ENCODE measurements around the gene ZBTB12. TPM values are rescaled to one million over a fixed set of nuclear protein-coding genes. Genes with fewer than 3 reads are reported as not detected.

ZBTB12 gene
- total and polyA plus RNA-seq, 2 of the 8 experiments (the other 6 are each of a cell fraction or from before 2014, with no cell fraction given), result 20.7 to 40.8 TPM

- no peak for TF ChIP-seq CHD7 (IDR thresholded peaks at IDR 0.05; ENCODE audit: insufficient replicate concordance, low read length)
- no peak for TF ChIP-seq ASH2L (IDR thresholded peaks at IDR 0.05; ENCODE audit: low read length)
- TF ChIP-seq HDAC2 (IDR thresholded peaks at IDR 0.05; ENCODE audit: borderline replicate concordance in 1 of 2, low read depth in 2 of 2, low read length in 2 of 2), result no peak
- no peak for TF ChIP-seq POLR2AphosphoS5 (IDR thresholded peaks at IDR 0.05; ENCODE audit: low read depth, low read length)
- TF ChIP-seq BACH1 (IDR thresholded peaks at IDR 0.05; ENCODE audit: low read length), result no peak
- TF ChIP-seq ATF3 (IDR thresholded peaks at IDR 0.05; ENCODE audit: insufficient read depth, low read depth, low read length), result no peak
- no peak for TF ChIP-seq POU5F1 (IDR thresholded peaks at IDR 0.05; ENCODE audit: low read depth, low read length)
Observed at GRCh38 chr6:31877651-31878161, 24.2 kb downstream of the ZBTB12 start (continued).
